Cardiac fibroblast (primary cell): ENCODE results near the gene CCDC12.
"Not testable (repeated sequence)": the region's sequence is repeated elsewhere in the genome, so short reads cannot be mapped to it uniquely, and the experiment has no call there.

Experiments
- DNase-seq, 2 donors: peaks; one replicate each; pipeline versions ENCODE4 v3.0.0 to v3.0.0-alpha.2; 2010; ENCODE audit warnings: low read depth in 2 of 2
- H3K4me3 ChIP-seq, 2 donors: replicated peaks in 1 of 2; 1 replicate in 1 of 2; 2 replicates in 1 of 2; pipeline ENCODE4 v1.5.1; 2011; ENCODE audit warnings: low read depth in 2 of 2, low read length in 2 of 2, mild to moderate bottlenecking in 2 of 2, moderate library complexity in 1 of 2
- CTCF ChIP-seq: IDR thresholded peaks from one replicate; pipeline ENCODE4 v1.5.1; 2011; ENCODE audit warnings: low read depth, mild to moderate bottlenecking, low read length, inconsistent platforms

CCDC12 gene

GRCh38 chr3:46916799-46917198 lies 59.7 kb downstream of the CCDC12 start:
- no peak for DNase-seq
- H3K4me3 ChIP-seq = no peak overlapping the region
- TF ChIP-seq CTCF = no peak

GRCh38 chr3:46916278-46916677 lies 60.3 kb downstream of the CCDC12 start:
- no peak for TF ChIP-seq CTCF
- no peak for DNase-seq
- H3K4me3 ChIP-seq = no peak overlapping the region

GRCh38 chr3:46915297-46915822 lies 61.2 kb downstream of the CCDC12 start:
- TF ChIP-seq CTCF = no peak
- no peak overlapping the region for H3K4me3 ChIP-seq
- DNase-seq = no peak

GRCh38 chr3:46914849-46915248 lies 61.7 kb downstream of the CCDC12 start:
- H3K4me3 ChIP-seq = no peak overlapping the region
- DNase-seq = no peak
- no peak for TF ChIP-seq CTCF

- peak; percentile 80 to 86 for DNase-seq
- no peak for TF ChIP-seq CTCF
Measured at GRCh38 chr3:46913644-46914043, 62.9 kb downstream of the CCDC12 start.

GRCh38 chr3:46912986-46913385 lies 63.6 kb downstream of the CCDC12 start:
- DNase-seq = no peak
- no peak overlapping the region for H3K4me3 ChIP-seq
- no peak for TF ChIP-seq CTCF

More at GRCh38 chr3:46913644-46914043, 62.9 kb downstream of the CCDC12 start:
- H3K4me3 ChIP-seq = no peak overlapping the region

- not testable (repeated sequence) for H3K4me3 ChIP-seq, DNase-seq
Measured at GRCh38 chr3:46910914-46911313, 65.6 kb downstream of the CCDC12 start.
